ENCODE measurements around the gene TMEM158. TPM values are rescaled to one million over a fixed set of nuclear protein-coding genes. Genes with fewer than 3 reads are reported as not detected.
A peak's percentile ranks its signal among the peaks of the same experiment; 100 is the strongest.

The TMEM158 gene
- 38.0 and 76.4 TPM in 2 replicates for polyA plus RNA-seq (2012; rRNA removed)
- 51.3 and 71.5 TPM in 2 replicates for polyA plus RNA-seq (2012; cell fraction: cytosol; rRNA removed)
- polyA plus RNA-seq (2012; cell fraction: nucleus; rRNA removed), result 36.4 and 50.9 TPM in 2 replicates

DNA sequence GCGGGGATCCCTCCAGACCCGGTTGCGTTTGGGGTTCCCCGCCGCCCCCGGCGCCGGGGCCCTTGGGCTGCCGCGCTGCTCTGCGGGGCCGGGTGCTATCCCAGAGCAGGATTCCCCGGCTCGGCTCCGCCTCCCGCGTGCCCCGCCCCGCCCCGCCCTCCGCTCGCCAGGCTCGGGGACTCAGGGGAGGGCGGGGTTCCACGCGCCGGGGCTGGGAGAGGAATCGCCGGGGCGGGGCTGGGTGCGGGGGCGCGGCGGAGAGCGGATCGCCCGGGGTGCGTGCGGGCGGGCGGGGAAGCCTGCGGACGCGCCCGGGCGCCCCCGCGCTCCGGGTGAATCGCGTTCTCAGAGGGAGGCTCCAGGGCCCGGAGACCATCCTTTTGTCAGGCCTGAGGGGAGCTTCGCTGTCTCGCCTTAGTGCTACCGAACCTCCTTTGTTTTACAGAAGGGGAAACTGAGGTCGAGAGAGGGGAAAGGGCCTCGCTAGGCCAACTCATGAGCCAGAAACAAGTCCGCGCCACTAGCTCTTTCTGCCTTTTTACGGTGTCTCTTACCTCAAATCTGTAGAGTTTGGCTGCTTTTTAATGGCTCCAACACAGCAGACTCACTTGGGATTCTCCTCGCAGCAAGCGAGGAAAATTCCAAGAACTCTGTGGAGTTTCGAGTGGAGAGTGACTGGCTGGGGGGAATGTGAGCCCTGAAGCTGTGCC lies at the start of gene TMEM158:
TSS of gene TMEM158 (minus strand) at position 82 of the 710 bp plus-strand sequence. CDS start 260 bp downstream, outside the sequence.
- Histone ChIP-seq H4K20me1 (ENCODE audit: insufficient read depth) (no peaks in the 10 kb centered on the region), H3K9ac (peak within 1 kb of the TSS; percentile 66), H3K9me3 (no peaks in the 10 kb centered on the region), H3K27ac (ENCODE audit: low read depth in 2 of 2, low read length in 1 of 2) (peak within 1 kb of the TSS in 1 of 2 experiments; percentile 71; a peak in 2 of 4 replicates), H2AFZ (ENCODE audit: low read depth) (peak within 1 kb of the TSS; percentile 97), H3K4me2 (peak within 1 kb of the TSS; percentile 75; the same call in 1 of the 2 replicates), H3F3A (replicated peaks; ENCODE audit: insufficient read depth) (peaks cover 5% of the 10 kb centered on the region), H3K4me1 (ENCODE audit: control insufficient read depth in 1 of 2, insufficient read depth in 2 of 2, low read depth in 1 of 2, low read length in 1 of 2) (peaks cover 0 to 7% of the 10 kb centered on the region in 2 experiments; a peak in 2 of 4 replicates), H3K27me3 (ENCODE audit: insufficient read depth) (no peaks in the 10 kb centered on the region), H3K79me2 (ENCODE audit: insufficient read depth) (peaks cover 35% of the 10 kb centered on the region; the same call in 1 of the 2 replicates), H3K9me2 (no peaks in the 10 kb centered on the region), H3K36me3 (replicated peaks in 1 of 2; ENCODE audit: control insufficient read depth in 1 of 2, insufficient read depth in 2 of 2, low read length in 1 of 2) (no peaks in the 10 kb centered on the region), H3K4me3 (ENCODE audit: low read depth in 2 of 2, low read length in 1 of 2) (peak within 1 kb of the TSS; percentile 68 to 86)
- 51% methylated on average over 12 of the region's 63 CpGs for WGBS (ENCODE audit: low lambda C conversion rate)
- POLR2A ChIA-PET, result interaction anchor here (0.5 to 0.6 kb wide), 2 partner anchors 272 to 946 kb away, joined by 3 to 4 read pairs; no protein-coding TSS in a partner anchor
- DNase-seq, result peak; percentile 97
- TF ChIP-seq ELF1 (IDR thresholded peaks at IDR 0.05), result no peak
- no peak for TF ChIP-seq GABPA (IDR thresholded peaks at IDR 0.05; ENCODE audit: low read depth)
- peak; percentile 78 for TF ChIP-seq TAF1 (IDR thresholded peaks at IDR 0.05; ENCODE audit: borderline replicate concordance, low read depth, low read length)
- no peak for TF ChIP-seq TEAD4 (IDR thresholded peaks at IDR 0.05; ENCODE audit: borderline replicate concordance, insufficient read depth)
- TF ChIP-seq POLR2AphosphoS5 (IDR thresholded peaks at IDR 0.05; ENCODE audit: low read depth, low read length), result peak; percentile 57
- no peak for TF ChIP-seq TCF12 (IDR thresholded peaks at IDR 0.05)
- TF ChIP-seq FOXM1 (IDR thresholded peaks at IDR 0.05; ENCODE audit: low read depth), result no peak
- no peak for TF ChIP-seq PBX3 (IDR thresholded peaks at IDR 0.05)
- TF ChIP-seq RXRA (IDR thresholded peaks at IDR 0.05; ENCODE audit: borderline replicate concordance, low read depth), result no peak
- TF ChIP-seq MAX (IDR thresholded peaks at IDR 0.05; ENCODE audit: low read depth), result 0 out of 2 replicates have a peak, but pooled peaks have one; percentile 18
- no peak for TF ChIP-seq NFIC (IDR thresholded peaks at IDR 0.05; ENCODE audit: borderline replicate concordance)
- TF ChIP-seq GATA2 (CRISPR knock-in tag; IDR thresholded peaks at IDR 0.05), result no peak
- TF ChIP-seq, protein P1, sequence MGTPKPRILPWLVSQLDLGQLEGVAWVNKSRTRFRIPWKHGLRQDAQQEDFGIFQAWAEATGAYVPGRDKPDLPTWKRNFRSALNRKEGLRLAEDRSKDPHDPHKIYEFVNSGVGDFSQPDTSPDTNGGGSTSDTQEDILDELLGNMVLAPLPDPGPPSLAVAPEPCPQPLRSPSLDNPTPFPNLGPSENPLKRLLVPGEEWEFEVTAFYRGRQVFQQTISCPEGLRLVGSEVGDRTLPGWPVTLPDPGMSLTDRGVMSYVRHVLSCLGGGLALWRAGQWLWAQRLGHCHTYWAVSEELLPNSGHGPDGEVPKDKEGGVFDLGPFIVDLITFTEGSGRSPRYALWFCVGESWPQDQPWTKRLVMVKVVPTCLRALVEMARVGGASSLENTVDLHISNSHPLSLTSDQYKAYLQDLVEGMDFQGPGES (IDR thresholded peaks at IDR 0.05; ENCODE audit: low read depth, low read length), result no peak
- no peak for TF ChIP-seq RCOR1 (IDR thresholded peaks at IDR 0.05; ENCODE audit: low read length)
- TF ChIP-seq SIN3A (IDR thresholded peaks at IDR 0.05; ENCODE audit: borderline replicate concordance, low read depth, low read length), result 0 out of 2 replicates have a peak, but pooled peaks have one; percentile 40
- TF ChIP-seq JUND (IDR thresholded peaks at IDR 0.05), result no peak
- no peak for TF ChIP-seq ZBTB33 (IDR thresholded peaks at IDR 0.05; ENCODE audit: borderline replicate concordance, low read depth)
- CTCF ChIA-PET, result interaction anchor here (0.9 to 26.9 kb wide), 15 partner anchors 17 to 433 kb away, joined by 3 to 631 read pairs (median 5); no protein-coding TSS in a partner anchor

Measured in SK-N-SH (cell line).